Kidney (tissue), 22 donors: ENCODE measurements around the gene HSP90AB1. TPM values are rescaled to one million over a fixed set of nuclear protein-coding genes. Genes with fewer than 3 reads are reported as not detected.

Experiments
- DNase-seq, 5 donors: peaks; one replicate each; pipeline ENCODE4 v3.0.0-alpha.2; 2013 to 2020
- FAIRE-seq: peaks from 2 replicates; lab custom pipeline; 2012; peaks lifted over from hg19 to GRCh38; lab: Jason Lieb, UNC
- H3K27ac ChIP-seq, 2 donors: one replicate each; pipeline ENCODE4 v1.7.0; 2013; ENCODE audit warnings: low read depth in 2 of 2, low read length in 2 of 2, inconsistent platforms in 1 of 2
- H3K27me3 ChIP-seq: one replicate; pipeline ENCODE4 v1.7.1; 2013; ENCODE audit warnings: low read length, inconsistent platforms; ENCODE audit not compliant: control insufficient read depth, insufficient read depth
- H3K36me3 ChIP-seq, 3 donors: one replicate each; pipeline versions ENCODE4 v1.7.0 to v1.7.1; 2013; ENCODE audit warnings: low read length in 3 of 3, control low read depth in 1 of 3, inconsistent platforms in 1 of 3; ENCODE audit not compliant: insufficient read depth in 3 of 3, control insufficient read depth in 2 of 3
- H3K4me1 ChIP-seq, 3 donors: one replicate each; pipeline versions ENCODE4 v1.7.0 to v1.7.1; 2013; ENCODE audit warnings: low read length in 3 of 3, inconsistent platforms in 1 of 3, low read depth in 1 of 3; ENCODE audit not compliant: control insufficient read depth in 2 of 3, insufficient read depth in 2 of 3
- H3K4me3 ChIP-seq, 3 donors: one replicate each; pipeline versions ENCODE4 v1.7.0 to v1.8.1; 2013; ENCODE audit warnings: low read length in 3 of 3, control low read depth in 1 of 3, inconsistent platforms in 1 of 3
- H3K9ac ChIP-seq, 3 donors: one replicate each; pipeline versions ENCODE4 v1.7.0 to v1.7.1; 2013; ENCODE audit warnings: low read length in 3 of 3, control low read depth in 1 of 3, inconsistent platforms in 1 of 3
- H3K9me3 ChIP-seq, 3 donors: one replicate each; pipeline versions ENCODE4 v1.7.0 to v1.7.1; 2013; ENCODE audit warnings: low read length in 3 of 3, control low read depth in 1 of 3, inconsistent platforms in 1 of 3; ENCODE audit not compliant: control insufficient read depth in 2 of 3, insufficient read depth in 1 of 3
- CTCF ChIP-seq: IDR thresholded peaks from 3 replicates; pipeline ENCODE4 v1.5.1; 2012; ENCODE audit warnings: mild to moderate bottlenecking, moderate library complexity, borderline replicate concordance; ENCODE audit not compliant: insufficient read depth; ENCODE audit errors: extremely low read depth
- intact Hi-C: fragments of 100-400 bp; cut with DNase I; formaldehyde crosslinking; loops from one replicate; pipeline ENCODE4 v1.11.1; 2022
- long read RNA-seq, 10 donors: library from polyadenylated mRNA in 1 of 10; unstranded in 1 of 10; transcript quantifications; one replicate each; pipeline ENCODE4 v2.0.0 and lab custom pipeline, GENCODE V29; 2021 to 2026
- polyA plus RNA-seq: library from polyadenylated mRNA; stranded (reverse); fragments of 350-450 nt; fragmentation: Illumina TruSeq; extraction: RNeasy Lipid Tissue Mini Kit (QIAGEN cat#74804); gene quantifications from one replicate; pipeline ENCODE4 v1.2.3, GENCODE V29; 2014; ENCODE audit warnings: low read depth, low replicate concordance; ENCODE audit not compliant: insufficient read depth
- total RNA-seq: library from RNA; stranded (reverse); fragmentation: NEBNext Ultra II Directional; extraction: Animal tissue kit (Norgen Biotek cat#: 25700); gene quantifications from one replicate; pipeline ENCODE4 v1.2.1, GENCODE V29; 2021
- donor health status: control.
- donor health status: control.
- donor health status: control.
- donor health status: control.
- donor health status: control.
- donor health status: DM: yes; HTN: yes; CAD: no.
- donor health status: Normal renal cell carcinoma (clear cell type).

HSP90AB1 gene
- total RNA-seq (551 TPM), polyA plus RNA-seq (499 TPM)
- long read RNA-seq, donor 1, transcript HSP90AB1-203 (12 exons, 2,572 nt), result major isoform, 83 of 667 reads
- long read RNA-seq, donor 1, partial matches to known transcripts, result 584 of 667 reads
- long read RNA-seq, donor 1, other reads (novel, unspliced or antisense), result 0 of 667 reads
- long read RNA-seq, donor 2, transcript HSP90AB1-203 (12 exons, 2,572 nt), result major isoform, 115 of 635 reads
- long read RNA-seq, donor 2, partial matches to known transcripts, result 520 of 635 reads
- long read RNA-seq, donor 2, other reads (novel, unspliced or antisense), result 0 of 635 reads
- long read RNA-seq, donor 3, transcript HSP90AB1-203 (12 exons, 2,572 nt), result major isoform, 152 of 817 reads
- long read RNA-seq, donor 3, partial matches to known transcripts, result 646 of 817 reads
- long read RNA-seq, donor 3, other reads (novel, unspliced or antisense), result 18 of 817 reads
- long read RNA-seq, donor 4, transcript HSP90AB1-203 (12 exons, 2,572 nt), result major isoform, 213 of 485 reads
- long read RNA-seq, donor 4, partial matches to known transcripts, result 249 of 485 reads
- long read RNA-seq, donor 4, other reads (novel, unspliced or antisense), result 21 of 485 reads
- long read RNA-seq, donor 5, transcript HSP90AB1-203 (12 exons, 2,572 nt), result major isoform, 17 of 31 reads
- long read RNA-seq, donor 5, partial matches to known transcripts, result 14 of 31 reads
- long read RNA-seq, donor 5, other reads (novel, unspliced or antisense), result 0 of 31 reads
- long read RNA-seq, donor 6, transcript HSP90AB1-203 (12 exons, 2,572 nt), result major isoform, 137 of 991 reads
- long read RNA-seq, donor 6, partial matches to known transcripts, result 852 of 991 reads
- long read RNA-seq, donor 6, other reads (novel, unspliced or antisense), result 0 of 991 reads
- long read RNA-seq, donor 7, transcript HSP90AB1-201 (12 exons, 2,582 nt), result minor isoform, 5 of 950 reads
- long read RNA-seq, donor 7, transcript HSP90AB1-203 (12 exons, 2,572 nt), result major isoform, 818 of 950 reads
- long read RNA-seq, donor 7, partial matches to known transcripts, result 115 of 950 reads
- long read RNA-seq, donor 7, other reads (novel, unspliced or antisense), result 10 of 950 reads
- long read RNA-seq, donor 8, transcript HSP90AB1-203 (12 exons, 2,572 nt), result major isoform, 44 of 628 reads
- long read RNA-seq, donor 8, partial matches to known transcripts, result 584 of 628 reads
- long read RNA-seq, donor 8, other reads (novel, unspliced or antisense), result 0 of 628 reads
- long read RNA-seq, donor 9, transcript HSP90AB1-203 (12 exons, 2,572 nt), result major isoform, 33 of 299 reads
- long read RNA-seq, donor 9, partial matches to known transcripts, result 266 of 299 reads
- long read RNA-seq, donor 9, other reads (novel, unspliced or antisense), result 0 of 299 reads
- long read RNA-seq, donor 10, transcript HSP90AB1-203 (12 exons, 2,572 nt), result major isoform, 77 of 737 reads
- long read RNA-seq, donor 10, partial matches to known transcripts, result 660 of 737 reads
- long read RNA-seq, donor 10, other reads (novel, unspliced or antisense), result 0 of 737 reads

GRCh38 chr6:44246663-44247337 is at the start of gene HSP90AB1:
HSP90AB1 (plus strand) TSS chr6:44247101; CDS start chr6:44248630, 1,529 bp downstream.
- peak within 1 kb of the TSS; percentile 97 to 100 (median 99) for H3K4me3 ChIP-seq
- FAIRE-seq, result no peak
- H3K36me3 ChIP-seq, result peaks cover 16 to 33% (median 18%) of the 10 kb centered on the region in 3 donors
- peak within 1 kb of the TSS; percentile 97 to 100 (median 100) for H3K9ac ChIP-seq
- peak within 1 kb of the TSS; percentile 99 to 100 for H3K27ac ChIP-seq
- no peaks in the 10 kb centered on the region for H3K27me3 ChIP-seq
- H3K9me3 ChIP-seq, result no peaks in the 10 kb centered on the region
- peaks cover 0 to 10% (median 0%) of the 10 kb centered on the region in 3 donors for H3K4me1 ChIP-seq
- intact Hi-C loops, result no loop called here
- DNase-seq, result peak; percentile 98 to 99 (median 98)
- TF ChIP-seq CTCF, result no peak

- FAIRE-seq (no peak), DNase-seq (no peak)
- Histone ChIP-seq H3K27me3 (no peaks in the 10 kb centered on the region), H3K9me3 (no peaks in the 10 kb centered on the region), H3K4me3 (no peak overlapping the region), H3K9ac (no peak overlapping the region), H3K27ac (no peak overlapping the region), H3K36me3 (no peaks in the 10 kb centered on the region), H3K4me1 (peaks cover 0 to 6% (median 0%) of the 10 kb centered on the region in 3 donors)
- intact Hi-C loops, result no loop called here
- TF ChIP-seq CTCF, result no peak
Measured at GRCh38 chr6:44198684-44199083, 48.2 kb upstream of the HSP90AB1 start.

- TF ChIP-seq CTCF, result no peak
- DNase-seq (peak in 1 of 5 donors; percentile 4), FAIRE-seq (no peak)
- Histone ChIP-seq H3K36me3 (no peaks in the 10 kb centered on the region), H3K27ac (no peak overlapping the region), H3K9me3 (no peaks in the 10 kb centered on the region), H3K27me3 (no peaks in the 10 kb centered on the region), H3K4me1 (peaks cover 0 to 6% (median 0%) of the 10 kb centered on the region in 3 donors), H3K4me3 (no peak overlapping the region), H3K9ac (no peak overlapping the region)
- intact Hi-C loops, result no loop called here
Measured at GRCh38 chr6:44199883-44200282, 47.0 kb upstream of the HSP90AB1 start.
